GM12892 (cell line): ENCODE measurements around the gene FLNB.

ENCODE experiments used
- POLR2A ChIP-seq: IDR thresholded peaks from 2 replicates; pipeline ENCODE4 v1.6.1; 2011; ENCODE audit warnings: low read depth, low read length, control low read depth
- POLR2AphosphoS5 ChIP-seq: IDR thresholded peaks from 2 replicates; pipeline ENCODE4 v1.6.1; 2011; ENCODE audit warnings: low read depth, low read length, control low read depth

- TF ChIP-seq POLR2A (no peak), POLR2AphosphoS5 (no peak)
Observed at GRCh38 chr3:58184982-58185360, 176.7 kb downstream of the FLNB start.
